HG03521 (cell line): Measurements from ENCODE around the gene TM4SF1.
"Not testable (repeated sequence)": the region's sequence is repeated elsewhere in the genome, so short reads cannot be mapped to it uniquely, and the experiment has no call there.

Experiments
- ATAC-seq: cut with Tn5 transposase; IDR thresholded peaks from one replicate; pipeline ENCODE4 v1.9.1; 2021; ENCODE audit warnings: mild to moderate bottlenecking, moderate library complexity; ENCODE audit not compliant: unreplicated experiment

Gene TM4SF1

DNA sequence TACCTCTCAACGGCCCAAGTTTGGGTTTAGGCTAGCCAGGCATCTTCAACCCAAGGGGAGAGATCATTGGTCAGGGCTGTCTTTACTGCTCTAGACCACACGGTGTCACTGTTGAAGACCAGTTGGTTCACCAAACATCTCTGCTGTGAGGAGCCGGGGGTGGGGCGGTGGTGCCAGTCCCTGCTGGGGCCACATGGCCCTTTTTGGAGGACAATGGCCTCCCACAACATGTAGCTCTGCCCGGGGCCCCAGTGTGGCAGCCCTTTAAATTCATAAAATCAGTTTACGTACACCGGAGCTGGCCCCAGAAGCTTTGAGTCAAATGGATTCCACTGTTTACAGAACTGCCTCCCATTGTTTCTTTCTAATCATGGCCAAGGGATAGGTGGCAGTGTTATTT lies 24.9 kb downstream of the TM4SF1 start:
- ATAC-seq: peak; percentile 90

DNA sequence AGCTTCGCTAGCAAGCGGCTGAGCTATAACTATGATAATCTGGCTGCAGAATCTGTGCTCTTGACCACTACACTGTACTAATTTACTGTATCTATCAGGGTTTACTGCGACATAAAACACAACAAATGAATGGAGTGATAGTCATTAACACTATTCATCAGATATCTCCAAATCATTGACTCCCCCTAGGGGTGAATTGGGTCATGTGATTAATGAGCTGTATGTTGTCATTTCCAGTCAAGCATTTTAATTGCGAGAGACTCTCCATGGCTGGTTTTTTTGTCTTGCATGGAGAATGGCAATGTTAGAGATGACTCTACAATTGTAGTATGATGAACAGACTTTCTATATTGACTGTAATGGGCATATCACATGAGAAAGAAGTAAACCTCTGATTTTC lies 33.5 kb downstream of the TM4SF1 start:
- ATAC-seq: no peak

GRCh38 chr3:149342413-149343380 lies 34.8 kb downstream of the TM4SF1 start:
- ATAC-seq: no peak

DNA sequence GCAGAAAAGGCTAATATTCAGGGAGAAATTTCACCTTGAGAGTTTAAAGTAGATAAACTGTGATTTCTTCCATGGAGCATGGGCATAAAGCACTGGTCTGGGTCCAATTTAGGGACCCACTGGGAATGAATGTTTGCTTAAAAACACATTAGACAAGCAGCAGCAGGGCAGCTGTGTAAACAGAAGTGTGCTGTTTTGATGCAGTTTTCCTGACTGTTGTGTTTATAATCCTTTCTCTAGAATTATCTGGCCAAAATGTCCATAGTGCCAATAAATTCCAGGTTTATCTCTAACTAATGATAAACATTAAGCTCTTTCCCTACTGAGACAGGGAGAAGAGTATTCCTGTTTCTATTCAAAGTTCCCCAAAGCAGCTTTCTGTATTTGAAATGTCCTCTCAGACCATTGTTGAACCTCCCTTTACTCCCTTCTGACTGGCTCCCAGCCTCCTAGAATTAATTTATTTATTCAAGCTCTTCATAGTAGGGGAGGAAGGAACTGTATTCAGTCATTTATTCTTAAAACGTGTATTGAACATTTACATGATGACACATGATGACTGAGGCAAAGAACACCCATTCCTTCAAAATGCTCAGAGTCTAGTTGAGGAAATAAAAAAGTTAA lies 37.0 kb downstream of the TM4SF1 start:
- ATAC-seq: no peak

- ATAC-seq: no peak
These were observed 37.5 kb downstream of the TM4SF1 start for GRCh38 chr3:149339931-149340309.

- not testable (repeated sequence) for ATAC-seq
These were observed 40.0 kb downstream of the TM4SF1 start for GRCh38 chr3:149337486-149337885.

DNA sequence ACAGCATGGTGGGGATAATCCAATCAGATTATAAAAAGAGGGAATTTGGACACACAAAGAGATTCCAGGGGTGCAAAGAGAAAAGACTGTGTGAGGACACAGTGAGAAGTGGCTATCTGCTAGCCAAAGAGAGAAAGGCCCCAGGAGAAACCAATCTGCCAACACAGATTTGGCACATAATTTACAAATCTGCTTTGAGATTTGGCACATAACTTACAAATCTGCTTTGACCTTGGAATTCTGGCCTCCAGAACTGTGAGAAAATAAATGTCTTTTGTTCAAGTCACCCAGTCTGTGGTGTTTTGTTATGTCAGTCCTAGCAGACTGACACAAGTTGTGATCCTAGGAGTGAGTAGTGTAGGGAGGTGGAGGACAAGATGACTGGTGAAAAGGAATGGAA lies 40.5 kb downstream of the TM4SF1 start:
- ATAC-seq: no peak

DNA sequence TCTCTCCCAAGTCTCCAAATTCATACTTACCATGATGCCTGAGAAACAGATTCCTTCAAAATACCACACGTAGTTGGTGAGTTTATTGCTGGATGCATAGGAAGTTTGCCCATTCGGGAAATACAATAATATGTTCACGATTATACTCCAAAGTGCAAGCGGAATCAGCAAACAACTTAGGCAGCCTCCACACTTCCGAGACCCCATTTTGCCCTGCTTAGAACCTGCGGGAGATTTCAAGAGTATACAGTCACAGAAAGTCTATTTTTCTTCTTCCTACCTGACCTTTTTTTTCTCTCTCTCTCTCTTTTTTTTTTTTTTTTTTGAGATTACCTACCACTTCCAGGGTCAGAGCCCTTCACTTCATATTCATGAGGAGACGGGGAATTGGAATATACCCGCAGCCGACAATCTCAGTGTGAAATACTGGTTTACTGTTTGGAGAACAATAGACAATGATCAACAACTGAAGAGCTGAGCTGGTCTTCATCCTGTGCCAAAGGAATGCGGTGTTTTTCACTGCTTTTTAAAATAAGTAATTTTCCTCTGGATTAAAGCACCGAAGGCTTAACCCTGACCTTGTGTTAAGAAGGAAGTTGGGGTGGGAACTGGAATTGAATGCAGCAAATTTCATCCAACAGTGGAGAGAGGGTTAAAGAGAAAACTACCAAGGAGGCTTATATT lies 44.1 kb downstream of the TM4SF1 start, which contains the start of gene TM4SF18:
Gene TM4SF18, minus strand, starts transcription at position 461 of the 684 bp plus-strand sequence. Its CDS starts 254 bp downstream, at position 207.
- ATAC-seq: no peak

DNA sequence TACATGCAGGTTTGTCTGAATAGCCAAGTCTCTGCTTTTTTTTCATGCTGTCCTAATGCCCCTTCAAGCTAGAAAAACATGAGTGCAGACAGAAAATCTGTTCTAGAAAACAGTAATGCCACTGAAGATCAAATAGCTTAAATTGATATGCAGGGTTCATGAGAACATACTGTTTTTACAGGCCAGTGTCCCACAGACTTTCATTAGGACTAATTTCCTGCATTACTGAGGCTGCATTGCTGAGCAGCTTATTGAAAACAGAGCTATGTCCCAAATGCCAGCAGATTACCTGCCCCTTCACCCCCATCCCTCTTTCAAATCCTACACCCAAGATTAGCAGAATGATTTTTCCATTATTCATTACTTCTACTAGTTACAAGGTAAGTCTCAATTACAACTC lies 44.7 kb downstream of the TM4SF1 start:
- ATAC-seq: no peak

GRCh38 chr3:149332227-149332765 lies 45.2 kb downstream of the TM4SF1 start:
- no peak for ATAC-seq

DNA sequence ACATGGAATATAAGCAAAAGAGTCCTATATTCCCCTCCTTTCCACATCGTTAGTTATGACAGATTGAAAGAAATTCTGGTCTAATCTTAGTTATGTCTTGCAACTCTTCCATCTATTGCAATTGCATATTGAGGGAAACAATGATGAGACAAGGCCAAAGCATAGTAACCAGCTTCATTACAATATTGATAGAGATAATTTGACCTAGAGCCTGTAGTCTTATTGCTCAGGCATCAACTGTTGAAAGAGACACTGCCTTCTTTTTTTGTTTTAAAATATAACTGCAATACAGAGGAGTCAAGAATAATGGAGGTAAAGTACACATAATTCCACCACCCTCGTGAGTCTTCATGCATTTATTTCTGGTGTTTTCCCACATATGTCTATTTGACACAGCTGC lies 46.1 kb downstream of the TM4SF1 start:
- no peak for ATAC-seq

GRCh38 chr3:149330609-149331331 lies 46.7 kb downstream of the TM4SF1 start:
- no peak for ATAC-seq

GRCh38 chr3:149327156-149327555 lies 50.3 kb downstream of the TM4SF1 start:
- ATAC-seq: no peak

DNA sequence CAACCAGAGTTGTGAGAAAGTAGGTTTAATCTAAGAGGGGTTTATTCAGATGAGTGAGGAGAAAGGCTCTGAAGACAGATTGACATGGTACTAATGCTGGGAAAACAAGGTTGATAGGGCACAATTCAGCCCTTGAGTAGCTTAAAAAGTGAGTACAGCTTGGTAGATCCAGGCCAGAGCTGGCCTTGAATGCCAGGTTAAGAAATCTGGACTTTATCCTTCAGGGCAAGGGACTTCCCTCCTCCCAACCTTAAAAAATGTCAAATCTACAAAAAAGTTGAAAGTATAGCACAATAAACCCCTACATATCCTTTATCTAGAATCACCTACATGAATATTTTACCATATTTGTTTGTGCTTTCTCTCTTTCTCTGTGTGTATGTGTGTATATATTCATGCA lies 51.9 kb downstream of the TM4SF1 start:
- no peak for ATAC-seq

DNA sequence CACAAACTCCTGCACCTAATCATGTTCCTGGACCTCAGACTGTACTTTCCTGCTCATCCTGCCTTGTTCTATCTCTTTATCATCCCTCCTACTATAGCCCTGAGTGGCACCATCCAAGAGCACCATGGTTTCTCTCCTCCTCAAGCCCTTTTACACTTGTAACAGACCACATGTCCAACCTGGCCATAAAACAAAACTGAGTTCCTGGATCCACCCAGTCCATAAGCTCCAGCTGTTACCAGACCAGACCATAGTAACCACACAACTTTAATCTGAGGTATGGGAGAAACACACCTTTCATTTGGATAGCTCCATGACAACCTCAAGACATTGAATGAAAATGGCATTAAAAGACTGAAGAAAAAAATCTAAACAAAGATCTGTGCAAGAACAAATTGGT lies 53.1 kb downstream of the TM4SF1 start:
- no peak for ATAC-seq

- ATAC-seq: no peak
These were observed 55.8 kb downstream of the TM4SF1 start for GRCh38 chr3:149321640-149322039.

DNA sequence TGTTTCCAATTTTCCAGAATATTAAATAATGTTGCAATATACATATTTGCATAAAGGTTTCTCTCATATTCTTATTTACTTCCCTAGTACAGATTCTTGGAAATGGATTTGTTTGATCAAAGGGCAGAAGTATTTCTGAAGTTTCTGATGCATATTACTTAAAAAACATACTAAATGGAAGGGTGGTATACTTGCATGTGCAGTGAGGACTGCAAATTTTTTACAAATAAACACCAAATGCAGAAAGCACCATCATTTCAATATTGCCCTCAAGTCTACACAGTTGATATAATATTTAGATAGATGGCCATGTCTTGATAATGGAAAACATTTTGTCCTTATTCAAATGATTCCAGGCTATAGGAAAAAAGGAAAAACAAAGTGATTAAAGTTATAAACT lies 56.3 kb downstream of the TM4SF1 start:
- no peak for ATAC-seq

DNA sequence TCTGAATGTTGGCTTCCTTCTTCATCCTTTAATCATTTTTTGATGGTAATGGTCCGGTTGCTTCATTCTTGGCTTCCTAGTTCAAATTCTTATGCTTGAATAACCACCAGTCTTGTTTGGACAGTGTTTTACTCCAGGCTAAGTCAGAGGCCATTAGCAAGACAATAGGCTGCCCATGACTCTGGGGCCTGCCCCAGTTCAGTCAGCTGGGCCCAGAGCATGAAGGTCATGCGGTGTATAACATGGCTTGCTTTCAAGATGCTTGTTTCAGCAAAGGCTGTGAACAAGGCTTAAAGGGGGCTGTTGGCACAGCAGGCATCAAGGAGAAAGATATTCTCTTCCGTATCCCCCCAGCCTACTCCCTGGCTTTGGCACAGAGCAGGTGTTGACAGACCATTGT lies 57.7 kb downstream of the TM4SF1 start:
- ATAC-seq: no peak
